NCI-H1930 (cell line): Measurements from ENCODE around the gene AXIN1.
"Not testable (repeated sequence)": the region's sequence is repeated elsewhere in the genome, so short reads cannot be mapped to it uniquely, and the experiment has no call there.

Source experiments
- DNase-seq, 2 experiments: peaks; one replicate each; lab custom pipeline; 2025; lab: John Stamatoyannopoulos, UW

AXIN1 gene

DNA sequence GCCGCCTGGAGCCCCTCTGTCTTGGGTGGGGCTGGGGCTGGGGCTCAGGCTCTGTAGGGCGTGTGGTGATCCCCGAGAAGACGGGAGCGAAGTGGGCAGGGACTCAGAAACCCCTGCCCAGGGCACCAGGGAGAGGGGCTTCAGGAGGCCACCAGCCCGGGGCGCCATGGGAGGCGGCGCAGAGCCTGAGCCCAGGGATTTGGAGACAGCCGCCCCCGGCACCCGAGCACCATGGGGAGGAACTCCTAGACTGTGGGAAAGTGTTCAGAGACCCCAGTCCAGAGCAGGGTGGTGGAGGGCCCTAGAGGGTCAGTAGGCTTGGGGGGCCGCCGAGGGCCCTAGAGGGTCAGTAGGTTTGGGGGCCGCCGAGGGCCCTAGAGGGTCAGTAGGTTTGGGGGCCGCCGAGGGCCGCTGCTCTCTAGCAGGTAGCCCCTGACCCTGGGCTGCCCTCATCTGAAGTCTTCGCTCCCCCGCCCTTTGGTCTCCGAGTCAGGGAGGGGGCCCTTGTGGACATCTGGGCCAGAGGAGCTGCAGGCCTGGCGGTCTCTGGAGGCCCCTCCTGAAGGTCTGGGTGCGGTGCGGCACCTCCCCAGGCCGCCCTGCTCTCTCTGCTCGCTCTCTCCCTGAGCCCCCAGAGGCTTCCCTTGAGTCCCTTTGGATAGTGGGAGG is 71.4 kb downstream of the AXIN1 start:
- no peak for DNase-seq

DNA sequence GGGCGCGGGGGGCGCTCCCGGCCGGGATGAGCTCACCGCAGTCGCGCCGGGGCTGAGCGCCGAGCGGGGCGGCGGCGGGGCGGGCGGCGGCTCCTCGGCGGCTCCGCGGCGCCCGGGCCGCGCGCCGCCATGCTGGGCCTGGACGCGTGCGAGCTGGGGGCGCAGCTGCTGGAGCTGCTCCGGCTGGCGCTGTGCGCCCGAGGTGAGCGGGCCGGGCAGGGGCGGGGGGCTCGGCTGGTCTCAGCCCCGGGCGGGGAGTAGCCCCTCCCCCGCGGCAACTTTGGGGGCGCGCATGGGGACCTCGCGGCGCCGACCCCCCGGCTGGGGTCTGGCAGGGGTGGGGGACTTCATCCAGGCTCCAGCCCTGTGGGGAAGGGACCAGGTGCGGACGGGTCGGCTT is 72.0 kb downstream of the AXIN1 start, which contains the start of gene ARHGDIG:
TSS of gene ARHGDIG (plus strand) at position 40 of the 400 bp plus-strand sequence. CDS start at position 130, 90 bp downstream.
- no peak for DNase-seq

DNA sequence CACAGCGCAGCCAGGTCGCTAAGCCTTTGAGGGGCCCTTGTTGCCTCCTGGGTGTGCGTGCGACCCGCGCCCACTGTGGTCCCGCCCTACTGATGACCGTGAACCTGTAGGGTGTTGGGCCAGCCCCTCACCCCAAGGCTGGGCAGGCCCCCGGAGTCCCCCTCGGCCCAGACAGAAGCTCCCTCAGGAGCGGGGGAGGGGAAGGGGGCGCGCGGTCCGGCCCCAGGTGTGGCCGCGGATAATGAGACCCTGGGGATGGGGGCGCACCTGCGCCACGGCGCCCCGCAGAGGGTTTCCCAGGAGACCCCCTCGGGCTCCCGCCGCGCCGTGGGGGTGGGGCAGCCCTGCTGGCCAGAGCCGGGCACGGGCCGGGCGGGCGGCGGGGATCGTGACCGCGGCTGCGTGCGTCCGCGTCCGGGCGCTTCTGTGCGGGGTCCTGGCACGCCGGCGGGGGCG is 72.5 kb downstream of the AXIN1 start:
- no peak for DNase-seq

DNA sequence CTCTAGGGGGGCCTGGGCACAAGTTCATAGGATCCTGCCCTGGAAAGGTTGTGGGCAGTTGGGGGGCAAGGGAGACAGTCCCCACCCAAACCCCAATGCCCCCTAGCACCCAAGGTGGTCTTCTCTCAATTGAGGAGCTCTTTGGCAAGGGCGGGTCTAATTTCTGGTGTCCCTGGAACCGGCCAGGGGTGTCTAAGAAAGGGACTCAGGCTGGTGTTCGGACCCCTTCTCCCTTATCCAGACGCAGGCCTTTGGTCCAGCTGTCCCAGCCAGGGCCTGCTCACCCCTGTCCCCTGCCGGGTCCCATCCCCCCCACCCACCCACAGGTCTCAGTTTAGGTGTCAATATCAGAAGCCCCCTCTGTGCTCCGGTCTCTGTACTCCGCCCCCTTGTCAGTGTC is 73.0 kb downstream of the AXIN1 start:
- DNase-seq: no peak

DNA sequence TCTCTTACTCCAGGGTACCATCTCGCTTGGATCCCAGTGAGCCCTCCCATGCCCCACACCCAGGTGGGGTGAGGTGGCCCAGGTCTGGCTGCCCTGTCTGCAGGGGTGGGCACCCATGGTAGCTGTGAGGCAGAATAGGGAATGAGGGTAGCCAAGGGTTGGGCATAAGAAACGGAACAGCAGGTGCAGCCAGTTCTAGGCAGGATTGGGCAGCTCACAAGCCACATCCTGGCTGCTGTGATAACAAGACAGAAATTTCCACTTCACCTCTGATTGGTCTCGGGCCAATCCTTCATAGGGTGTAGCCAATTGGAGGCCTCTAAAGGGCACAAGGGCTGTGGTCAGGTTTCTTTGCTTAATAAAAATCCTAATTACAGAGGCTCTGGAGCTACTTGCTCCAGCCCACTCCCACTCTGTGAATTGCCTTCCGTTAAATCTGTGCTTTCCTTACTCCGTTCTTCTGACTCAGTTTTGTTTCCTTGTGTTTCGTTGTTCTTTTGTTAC is 73.6 kb downstream of the AXIN1 start:
- DNase-seq: no peak

DNA sequence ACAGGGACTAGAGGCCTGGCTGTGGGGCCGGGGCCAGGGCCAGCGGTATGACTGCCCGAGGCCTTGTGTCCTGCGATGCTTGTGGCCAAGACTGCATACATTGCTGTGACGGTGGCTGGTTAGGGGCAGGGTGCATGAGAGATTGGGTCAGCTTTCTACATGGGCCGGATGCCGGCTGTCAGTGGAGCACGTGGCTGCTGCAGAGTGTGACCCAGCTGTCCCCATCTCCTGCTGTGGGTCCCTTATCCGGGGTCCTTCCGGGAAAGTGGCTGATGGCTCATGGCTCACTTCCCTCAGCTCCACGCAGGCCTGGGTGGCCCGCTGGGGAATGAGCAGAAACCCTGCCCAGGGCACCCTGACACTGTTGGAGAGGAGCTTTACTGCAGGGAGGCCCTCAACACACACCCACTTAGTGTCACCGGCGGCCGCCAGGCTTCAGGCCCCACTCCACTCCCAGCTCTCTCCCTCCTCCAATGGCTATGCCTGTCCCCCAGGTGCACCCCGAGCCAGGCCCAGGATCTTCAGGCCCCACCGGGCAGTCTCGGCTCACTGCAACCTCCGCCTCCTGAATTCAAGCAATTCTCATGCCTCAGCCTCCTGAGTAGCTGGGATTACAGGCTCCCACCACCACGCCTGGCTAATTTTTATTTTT is 76.0 kb downstream of the AXIN1 start:
- DNase-seq: no peak

DNA sequence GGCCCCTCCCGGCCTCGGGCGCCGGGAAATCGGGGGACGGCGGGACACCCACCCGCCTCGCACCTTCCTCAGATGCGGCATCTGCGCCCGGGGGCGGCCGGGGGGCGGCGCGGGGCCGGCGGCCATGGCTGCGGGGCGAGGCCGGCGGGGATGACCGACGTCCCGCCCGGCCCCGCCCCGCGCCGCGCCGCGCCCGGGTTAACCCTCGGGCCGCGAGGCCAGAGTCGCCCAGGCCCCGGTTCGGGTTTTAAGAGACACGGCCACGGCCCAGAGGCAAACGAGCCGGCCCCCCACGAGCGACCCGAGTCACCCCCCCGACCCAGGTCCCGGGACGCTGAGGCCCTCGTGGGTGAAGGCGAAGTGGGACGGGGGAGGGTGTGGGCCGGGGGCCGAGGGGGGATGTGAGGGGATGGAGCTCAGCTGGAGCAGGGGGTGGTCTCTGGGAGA is 76.7 kb downstream of the AXIN1 start, which contains the start of gene RGS11:
TSS of gene RGS11 (minus strand) at position 159 of the 447 bp plus-strand sequence. CDS start at position 126, 33 bp downstream.
- DNase-seq: no peak

DNA sequence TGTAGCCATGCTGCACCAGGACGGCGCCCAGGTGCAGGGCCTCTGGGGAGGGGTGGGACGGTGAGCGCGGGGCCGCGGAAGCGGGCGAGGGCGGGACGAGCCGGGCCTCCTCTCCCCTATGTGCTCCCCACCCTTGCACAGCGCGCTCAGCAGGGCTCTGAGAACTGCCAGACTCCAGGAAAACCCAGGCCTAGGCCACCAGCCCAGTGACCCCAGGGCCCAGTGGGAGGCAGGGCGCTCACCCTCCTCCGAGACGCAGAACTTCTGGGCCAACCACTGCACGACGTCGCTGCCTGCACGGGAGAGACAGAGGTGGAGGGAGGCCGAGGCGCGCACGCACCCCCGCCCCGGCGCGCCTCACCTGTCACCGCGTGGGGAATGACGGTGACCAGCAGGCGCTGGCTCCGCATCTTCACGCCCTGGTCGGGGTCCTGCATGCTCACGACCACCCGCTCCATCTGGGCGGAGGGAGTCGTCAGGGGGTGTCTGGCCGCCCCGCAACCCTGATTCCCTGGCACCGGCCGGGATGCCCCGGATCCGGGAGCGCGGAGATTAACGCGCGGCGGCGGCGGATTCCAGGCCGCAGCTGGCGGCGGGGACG is 77.4 kb downstream of the AXIN1 start:
- no peak for DNase-seq

DNA sequence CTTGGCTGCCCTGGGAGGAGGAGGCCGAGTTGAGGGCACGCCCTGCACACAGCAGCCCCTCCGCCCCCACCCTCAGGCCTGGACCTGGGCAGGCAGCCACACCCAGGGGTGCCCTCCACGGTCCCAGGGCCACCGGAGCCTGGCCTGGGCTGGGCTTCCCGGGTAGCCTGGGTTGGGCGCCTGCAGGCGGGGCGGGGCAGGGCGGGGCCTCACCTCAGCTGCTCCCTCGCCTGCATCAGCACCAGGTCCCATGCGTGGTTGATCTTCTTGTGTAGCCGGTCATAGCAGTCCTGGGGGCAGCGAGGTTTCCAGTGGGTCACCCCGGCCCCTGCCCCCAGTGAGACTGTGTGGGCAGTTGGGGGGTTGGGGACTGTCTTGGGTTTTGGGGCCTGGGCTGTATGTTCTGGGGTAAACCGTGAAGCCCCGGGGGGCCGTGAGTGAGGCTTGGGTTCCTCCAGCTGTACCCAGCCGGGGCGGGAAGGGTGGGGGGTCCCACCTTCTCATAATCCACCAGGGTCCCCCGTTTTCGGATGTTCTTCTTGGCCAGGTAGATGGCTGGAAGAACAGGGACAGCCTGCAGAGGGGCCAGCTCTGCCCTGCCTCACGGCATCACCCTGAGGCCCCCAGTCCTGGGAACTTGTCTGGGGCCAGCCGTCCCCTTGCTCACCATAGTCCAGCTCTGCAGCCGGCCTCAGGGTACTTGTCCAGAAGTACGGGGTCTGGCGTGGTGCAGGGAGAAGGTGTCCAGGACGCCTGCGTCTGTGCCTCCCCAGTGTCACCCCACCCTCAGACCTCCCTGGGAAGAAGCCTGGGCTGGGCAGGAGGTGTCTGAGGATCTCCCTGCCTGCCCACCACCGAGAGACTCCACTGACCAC is 78.7 kb downstream of the AXIN1 start:
- no peak for DNase-seq

DNA sequence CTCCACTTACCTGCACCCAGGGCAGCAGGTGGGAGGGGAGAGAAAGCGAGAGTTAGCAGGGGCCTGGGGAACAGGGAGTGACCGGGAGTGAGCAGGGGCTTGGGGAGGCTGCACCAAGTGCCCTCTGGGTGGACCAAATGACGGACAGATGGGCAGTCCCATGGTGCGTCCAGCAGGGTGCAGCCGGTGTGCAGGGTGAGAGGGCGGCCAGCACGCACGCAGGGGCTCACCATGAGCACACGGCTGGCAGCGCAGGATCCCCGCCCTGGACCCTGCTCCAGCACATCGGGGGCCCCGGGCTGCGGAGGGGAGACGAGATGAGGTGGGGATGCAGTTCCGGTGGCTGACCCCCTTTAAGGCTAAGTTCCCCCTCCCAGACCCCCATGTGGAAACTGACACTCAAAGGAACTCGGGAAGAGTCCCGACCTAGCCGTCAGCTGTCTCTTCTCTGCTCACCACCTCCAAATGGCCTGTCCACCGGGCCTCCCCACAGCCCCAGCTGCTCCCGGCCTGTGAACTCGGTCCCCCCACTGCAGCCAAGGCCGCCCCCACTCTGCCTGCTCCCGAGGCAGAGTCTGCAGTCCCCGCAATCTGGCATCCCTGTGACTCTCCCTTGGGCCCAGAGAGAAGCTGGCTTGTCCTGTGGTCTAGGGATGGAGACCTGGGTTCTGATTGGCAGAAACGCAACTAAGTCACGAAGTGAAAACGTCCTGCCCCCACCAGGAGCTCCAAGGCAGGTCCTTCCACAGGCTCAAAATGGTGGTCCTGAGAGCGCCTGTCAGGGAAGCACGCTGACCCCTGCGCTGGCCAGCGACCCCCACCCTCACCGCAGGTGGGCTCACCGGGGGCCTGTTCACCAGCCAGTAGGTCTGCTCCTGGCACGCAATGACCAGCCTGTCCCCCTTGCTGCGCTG is 79.6 kb downstream of the AXIN1 start:
- no peak for DNase-seq

DNA sequence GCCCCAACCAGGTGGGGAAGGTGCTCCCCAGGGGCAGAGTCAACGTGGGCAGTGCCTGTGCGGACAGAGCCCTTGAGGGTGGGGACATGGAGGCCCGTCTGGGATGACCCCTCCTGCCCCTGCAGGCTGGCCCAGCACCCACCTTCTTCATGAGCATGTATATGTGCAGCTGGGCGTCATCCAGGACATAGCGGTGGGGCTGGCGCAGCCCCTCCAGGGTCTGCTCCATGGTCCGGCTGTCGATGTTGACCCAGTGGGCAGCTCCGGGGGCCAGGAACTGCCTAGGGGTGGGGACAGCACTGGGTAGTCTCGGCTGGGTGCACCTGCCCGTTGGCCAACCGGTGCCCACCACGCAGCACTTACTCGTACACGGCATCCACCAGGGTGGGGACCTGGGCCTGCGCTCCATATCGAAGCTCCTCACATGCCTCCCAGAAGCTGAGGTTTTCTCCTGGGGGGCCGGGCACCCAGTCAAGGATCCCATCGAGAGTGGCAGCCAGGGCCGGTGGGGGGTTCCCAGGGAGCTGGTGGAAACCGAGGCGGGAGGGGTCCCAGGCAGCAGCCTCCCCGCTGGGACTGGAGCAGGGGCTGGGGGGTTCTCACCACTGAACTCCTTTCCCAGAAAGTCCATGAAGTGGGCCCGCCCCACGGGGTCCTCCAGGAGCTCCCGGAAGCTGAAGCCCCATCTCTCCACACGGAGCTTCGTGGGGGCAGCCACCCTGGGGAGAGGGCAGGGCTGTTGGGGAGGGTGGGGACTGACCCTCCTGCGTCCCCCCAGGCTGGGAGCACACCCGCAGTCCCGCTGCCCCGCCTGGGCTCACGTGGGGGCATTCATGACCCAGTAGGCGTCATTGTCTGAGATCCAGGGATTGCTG is 81.9 kb downstream of the AXIN1 start:
- no peak for DNase-seq

DNA sequence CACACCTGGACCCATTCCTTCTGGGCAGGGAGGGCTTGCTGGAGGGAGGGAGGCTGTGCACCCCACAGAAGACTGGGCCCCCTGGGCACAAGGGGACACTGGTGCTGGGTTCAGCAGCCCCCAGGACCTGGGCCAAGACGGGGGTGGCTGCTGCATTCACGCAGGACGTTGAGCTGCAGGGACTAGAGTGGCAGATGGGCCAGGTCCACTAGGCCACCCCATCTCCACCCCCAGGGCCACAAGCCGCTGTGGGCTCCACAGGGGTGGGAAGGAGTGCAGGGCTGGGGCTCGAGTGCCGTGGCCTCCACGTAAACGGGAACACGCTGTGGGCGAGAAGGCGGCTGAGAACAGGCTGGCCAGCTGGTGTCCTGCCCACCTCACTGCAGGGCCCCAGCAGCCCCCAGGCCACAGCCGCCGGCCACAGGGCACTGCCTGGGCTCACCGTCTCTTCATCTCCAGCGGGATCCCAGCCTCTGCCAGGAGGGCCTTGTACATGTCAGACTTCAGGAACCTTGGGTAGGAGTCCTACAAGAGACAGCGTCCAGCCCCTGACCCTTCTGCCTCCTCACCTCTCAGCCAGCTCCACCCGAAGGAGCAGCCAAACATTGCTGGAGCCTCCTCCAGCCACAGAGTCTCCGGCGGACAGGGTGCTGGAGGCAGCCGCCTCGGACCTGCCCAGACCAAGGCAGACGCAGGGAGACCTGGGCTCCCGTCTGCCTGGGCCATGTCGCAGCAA is 83.3 kb downstream of the AXIN1 start:
- DNase-seq: no peak

DNA sequence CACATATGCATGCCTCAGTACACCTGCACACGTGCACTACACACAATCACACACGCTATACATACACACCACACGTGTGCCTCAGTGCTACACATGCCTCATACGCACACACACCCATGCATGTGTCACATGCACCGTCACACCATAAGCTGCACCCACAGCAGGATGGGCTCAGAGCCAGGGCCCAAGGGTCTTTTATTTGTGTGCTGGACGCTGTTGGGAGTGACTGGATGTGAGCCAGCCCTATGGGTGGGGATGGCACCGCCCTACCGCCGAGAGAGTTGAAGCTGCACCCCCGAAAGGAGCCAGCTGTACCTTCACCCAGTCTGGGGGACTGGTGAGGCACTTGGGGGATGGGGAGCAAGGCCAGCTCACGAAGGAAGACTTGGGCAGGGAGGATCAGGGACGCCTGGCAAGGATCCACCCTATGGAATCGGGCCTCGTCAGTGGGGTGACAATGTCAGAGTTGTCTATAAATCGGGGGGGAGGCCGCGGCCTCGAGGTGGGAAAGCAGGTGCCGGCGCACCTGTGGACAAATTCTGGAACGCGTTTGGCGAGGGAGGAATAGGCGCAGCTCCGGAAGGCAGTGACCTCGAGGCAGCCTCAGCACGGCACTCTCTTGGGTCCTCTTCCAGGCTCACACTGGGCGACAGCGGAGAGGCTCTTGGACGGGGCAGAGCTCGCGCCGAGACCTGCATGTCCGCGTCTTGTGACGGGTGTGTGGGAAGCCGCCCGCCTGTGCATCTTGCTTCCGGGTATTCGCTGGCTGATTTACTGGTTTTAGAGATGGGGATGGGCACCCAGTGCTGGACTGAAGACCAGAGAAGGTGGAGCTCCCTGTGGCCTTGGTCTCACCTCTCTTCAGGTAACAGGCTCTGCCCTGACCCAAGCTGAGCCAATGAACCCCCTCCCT is 84.1 kb downstream of the AXIN1 start:
- no peak for DNase-seq

DNA sequence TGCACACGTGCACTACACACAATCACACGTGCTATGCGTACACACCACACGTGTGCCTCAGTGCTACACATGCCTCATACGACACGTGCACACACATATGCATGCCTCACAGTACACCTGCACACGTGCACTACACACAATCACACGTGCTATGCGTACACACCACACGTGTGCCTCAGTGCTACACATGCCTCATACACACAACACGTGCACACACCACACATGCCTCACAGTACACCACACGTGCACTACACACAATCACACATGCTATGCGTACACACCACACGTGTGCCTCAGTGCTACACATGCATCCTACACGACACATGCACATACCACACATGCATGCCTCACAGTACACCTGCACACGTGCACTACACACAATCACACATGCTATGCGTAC is 85.0 kb downstream of the AXIN1 start:
- DNase-seq: not testable (repeated sequence)

DNA sequence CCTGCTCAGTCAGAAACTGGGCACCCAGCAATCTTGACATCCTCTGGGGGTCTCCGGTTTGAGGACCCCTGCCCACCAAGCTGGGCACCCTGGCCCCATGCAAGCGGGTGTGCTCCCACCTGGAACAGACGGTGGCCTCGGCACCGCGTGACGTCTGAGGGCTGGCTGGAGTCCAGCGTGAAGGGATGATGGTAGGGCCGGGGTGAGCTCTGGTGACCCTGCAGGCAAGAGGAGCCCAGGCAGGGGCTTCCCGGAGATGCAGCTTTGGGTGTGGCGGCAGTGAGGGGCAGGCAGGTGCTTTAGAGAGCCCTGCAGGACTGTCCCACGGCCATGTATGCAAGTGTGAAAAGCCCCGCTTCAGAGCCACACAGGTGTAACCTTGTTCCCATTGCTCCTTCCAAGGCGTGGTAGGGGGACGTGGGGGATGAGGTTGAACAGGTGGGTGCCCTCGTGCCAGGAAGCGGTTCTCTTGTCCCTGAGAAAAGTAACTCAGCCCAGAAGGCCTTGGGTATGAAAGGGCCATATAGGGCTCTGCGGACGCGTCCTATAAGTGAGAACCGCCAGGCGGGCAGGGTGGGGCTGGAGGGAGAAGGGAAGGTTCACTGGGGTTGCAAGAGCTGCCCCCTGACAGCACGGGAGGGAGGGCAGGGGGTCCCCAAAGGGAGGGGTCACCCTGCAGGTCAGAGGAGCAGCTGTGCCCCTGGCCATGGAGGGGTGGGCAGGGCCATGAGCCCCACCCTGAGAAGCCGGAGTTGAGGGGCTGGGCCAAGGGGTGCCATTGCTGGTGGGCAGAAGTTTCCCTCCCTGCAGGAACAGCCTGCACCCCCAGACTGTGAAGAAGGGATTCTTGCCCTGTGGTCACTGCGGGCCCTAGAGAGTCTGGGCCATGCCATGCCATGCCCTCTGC is 86.0 kb downstream of the AXIN1 start:
- no peak for DNase-seq

DNA sequence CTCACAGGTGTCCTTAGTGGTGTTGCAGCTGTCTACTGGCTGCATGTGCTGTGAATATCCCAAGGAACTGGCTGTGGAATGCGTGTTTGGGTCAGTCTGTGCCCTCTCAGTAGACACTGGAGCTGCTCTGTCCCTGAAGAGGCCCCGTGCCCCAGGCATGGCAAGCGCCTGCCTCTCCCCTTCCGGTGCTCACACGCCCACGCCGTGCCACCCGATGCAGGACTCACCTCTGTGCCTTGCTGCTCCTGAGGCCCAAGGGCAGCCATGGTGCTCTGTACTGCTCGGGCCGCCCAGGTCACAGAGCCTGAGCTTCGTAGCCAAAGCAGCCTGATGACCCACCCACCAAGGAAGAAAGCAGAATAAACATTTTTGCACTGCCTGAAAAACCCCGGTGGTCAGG is 86.8 kb downstream of the AXIN1 start:
- no peak for DNase-seq

DNA sequence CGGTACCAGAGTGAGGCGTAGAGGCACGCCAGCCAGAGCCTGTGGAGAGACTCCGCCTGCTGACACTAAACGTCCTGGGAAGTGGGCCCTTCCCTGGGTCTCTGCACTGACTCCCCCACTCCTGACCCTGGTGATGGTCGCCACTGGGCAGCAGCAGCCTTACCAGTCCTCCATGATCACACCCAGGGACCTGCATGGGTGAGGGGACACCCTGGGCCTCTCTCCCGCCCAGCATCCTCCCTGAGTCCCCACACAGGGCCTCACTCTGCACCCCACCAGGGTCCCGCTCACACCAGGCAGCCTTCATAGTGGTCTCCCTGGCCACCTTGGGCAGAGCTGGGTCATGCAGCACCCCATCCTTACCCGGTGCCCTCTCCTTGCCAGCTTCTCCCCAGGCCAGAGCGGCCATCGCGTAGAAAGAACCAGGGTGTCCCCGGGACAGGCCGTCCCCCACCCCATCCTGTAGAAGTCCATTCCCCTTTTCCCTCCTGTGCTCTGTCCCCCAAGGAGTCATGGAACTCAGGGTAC is 87.5 kb downstream of the AXIN1 start:
- no peak for DNase-seq
